SK-N-MC (cell line): ENCODE measurements around the gene BMI1.

Experiments
- DNase-seq: peaks from one replicate; pipeline ENCODE4 v3.0.0-alpha.2; 2011; ENCODE audit warnings: low read depth, low spot score
- H3K27ac ChIP-seq: fragments of 200-600 bp; sonication (generic); 2 replicates; pipeline ENCODE4 v1.5.1; 2016; ENCODE audit warnings: mixed run types
- H3K36me3 ChIP-seq: fragments of 200-600 bp; sonication (generic); 2 replicates; pipeline ENCODE4 v1.6.1; 2017; ENCODE audit warnings: antibody characterized with exemption, low read length, mixed read lengths; ENCODE audit not compliant: insufficient read depth
- H3K4me3 ChIP-seq: fragments of 200-600 bp; sonication (generic); 2 replicates; pipeline ENCODE4 v1.5.1; 2016
- H3K9ac ChIP-seq: fragments of 200-600 bp; sonication (generic); 2 replicates; pipeline ENCODE4 v1.8.0; 2017; ENCODE audit warnings: mixed run types, mixed read lengths; ENCODE audit not compliant: insufficient read length
- H3K9me3 ChIP-seq: fragments of 200-600 bp; sonication (generic); 2 replicates; pipeline ENCODE4 v1.6.1; 2017; ENCODE audit warnings: low read depth, mild to moderate bottlenecking, antibody characterized with exemption, low read length, moderate library complexity, mixed read lengths
- EZH2 ChIP-seq: fragments of 200-600 bp; sonication (generic); IDR thresholded peaks from one replicate; pipeline ENCODE4 v1.6.1; 2017; ENCODE audit warnings: antibody characterized with exemption
- FOXP2 ChIP-seq: optimal IDR thresholded peaks from 2 replicates; pipeline ENCODE3; 2011; ENCODE audit warnings: mild to moderate bottlenecking, moderate library complexity; ENCODE audit not compliant: insufficient read depth; ENCODE audit errors: extremely low read length, control extremely low read depth
- POLR2AphosphoS5 ChIP-seq: IDR thresholded peaks from 2 replicates; pipeline ENCODE4 v1.6.1; 2012; ENCODE audit warnings: mild to moderate bottlenecking, low read depth, low read length, borderline replicate concordance

Gene BMI1

GRCh38 chr10:22317076-22317370 lies 3.9 kb upstream of the BMI1 start:
- DNase-seq: no peak
- no peaks in the 10 kb centered on the region for H3K36me3 ChIP-seq
- H3K27ac ChIP-seq: no peak overlapping the region
- H3K9me3 ChIP-seq: no peaks in the 10 kb centered on the region
- TF ChIP-seq EZH2 (no peak), POLR2AphosphoS5 (no peak), FOXP2 (no peak)
- peak overlapping the region; percentile 80 for H3K9ac ChIP-seq
- H3K4me3 ChIP-seq: peak overlapping the region; percentile 88

GRCh38 chr10:22317771-22318565 lies 2.9 kb upstream of the BMI1 start:
- no peaks in the 10 kb centered on the region for H3K36me3 ChIP-seq
- no peak overlapping the region for H3K4me3 ChIP-seq
- no peak overlapping the region for H3K9ac ChIP-seq
- no peak for TF ChIP-seq FOXP2
- no peak for TF ChIP-seq EZH2
- no peak for TF ChIP-seq POLR2AphosphoS5
- H3K27ac ChIP-seq: no peak overlapping the region
- DNase-seq: no peak
- H3K9me3 ChIP-seq: no peaks in the 10 kb centered on the region

- no peak overlapping the region for H3K9ac ChIP-seq
- no peaks in the 10 kb centered on the region for H3K9me3 ChIP-seq
- no peak overlapping the region for H3K27ac ChIP-seq
- H3K4me3 ChIP-seq: no peak overlapping the region
- no peak for TF ChIP-seq FOXP2
- TF ChIP-seq POLR2AphosphoS5: no peak
- no peak for TF ChIP-seq EZH2
- H3K36me3 ChIP-seq: no peaks in the 10 kb centered on the region
- DNase-seq: no peak
These were observed 2.1 kb upstream of the BMI1 start for GRCh38 chr10:22318772-22319171.

GRCh38 chr10:22319547-22319979 lies 1.3 kb upstream of the BMI1 start:
- H3K9me3 ChIP-seq: no peaks in the 10 kb centered on the region
- no peak for DNase-seq
- H3K36me3 ChIP-seq: no peaks in the 10 kb centered on the region
- peak overlapping the region; percentile 75 for H3K4me3 ChIP-seq
- no peak overlapping the region for H3K27ac ChIP-seq
- no peak overlapping the region for H3K9ac ChIP-seq
- TF ChIP-seq FOXP2 (no peak), POLR2AphosphoS5 (no peak), EZH2 (no peak)

- Histone ChIP-seq H3K9ac (peak overlapping the region; percentile 55), H3K9me3 (no peaks in the 10 kb centered on the region), H3K27ac (no peak overlapping the region), H3K4me3 (peak overlapping the region; percentile 75), H3K36me3 (no peaks in the 10 kb centered on the region)
- DNase-seq: no peak
- TF ChIP-seq FOXP2: no peak
- TF ChIP-seq EZH2: no peak
- no peak for TF ChIP-seq POLR2AphosphoS5
These were observed 830 bp upstream of the BMI1 start for GRCh38 chr10:22319980-22320558.

GRCh38 chr10:22321156-22321923 lies 441 bp downstream of the BMI1 start:
- Histone ChIP-seq H3K9ac (peak overlapping the region; percentile 76), H3K4me3 (peak overlapping the region; percentile 80), H3K27ac (0 out of 2 replicates have a peak overlapping the region, but pooled peaks have one; percentile 19), H3K9me3 (no peaks in the 10 kb centered on the region), H3K36me3 (no peaks in the 10 kb centered on the region)
- DNase-seq: no peak
- TF ChIP-seq EZH2: no peak
- TF ChIP-seq FOXP2: no peak
- peak; percentile 28; the same call in 1 of the 2 replicates for TF ChIP-seq POLR2AphosphoS5

GRCh38 chr10:22321924-22322640 lies 1.2 kb downstream of the BMI1 start:
- Histone ChIP-seq H3K27ac (no peak overlapping the region), H3K36me3 (0 out of 2 replicates have a peak, but pooled peaks cover 4% of the 10 kb centered on the region), H3K9ac (peak overlapping the region; percentile 77), H3K4me3 (peak overlapping the region; percentile 82), H3K9me3 (no peaks in the 10 kb centered on the region)
- no peak for TF ChIP-seq POLR2AphosphoS5
- peak; percentile 100 for TF ChIP-seq EZH2
- no peak for TF ChIP-seq FOXP2
- no peak for DNase-seq
